ENCODE measurements around the gene CCDC191.

DNA sequence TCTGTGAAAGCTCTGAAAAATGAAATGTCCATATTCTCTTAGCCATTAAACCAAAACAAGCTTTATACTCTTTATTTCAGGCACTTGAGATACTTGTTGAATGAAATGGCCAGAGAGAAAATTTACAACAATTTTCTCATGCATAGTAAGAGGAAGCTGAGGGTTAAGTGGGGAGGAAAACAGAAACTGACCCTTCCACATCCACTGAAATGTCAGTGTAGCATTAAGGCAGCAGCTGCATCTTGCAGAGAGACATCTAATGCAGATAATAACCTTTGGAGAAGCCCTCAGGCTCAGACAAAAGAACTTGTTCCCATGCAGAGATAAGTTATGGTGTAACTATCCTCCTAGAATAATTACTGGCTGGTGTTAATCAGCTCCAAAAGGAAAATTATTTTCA is 74.5 kb downstream of the CCDC191 start:
- TF ChIP-seq, protein P1, sequence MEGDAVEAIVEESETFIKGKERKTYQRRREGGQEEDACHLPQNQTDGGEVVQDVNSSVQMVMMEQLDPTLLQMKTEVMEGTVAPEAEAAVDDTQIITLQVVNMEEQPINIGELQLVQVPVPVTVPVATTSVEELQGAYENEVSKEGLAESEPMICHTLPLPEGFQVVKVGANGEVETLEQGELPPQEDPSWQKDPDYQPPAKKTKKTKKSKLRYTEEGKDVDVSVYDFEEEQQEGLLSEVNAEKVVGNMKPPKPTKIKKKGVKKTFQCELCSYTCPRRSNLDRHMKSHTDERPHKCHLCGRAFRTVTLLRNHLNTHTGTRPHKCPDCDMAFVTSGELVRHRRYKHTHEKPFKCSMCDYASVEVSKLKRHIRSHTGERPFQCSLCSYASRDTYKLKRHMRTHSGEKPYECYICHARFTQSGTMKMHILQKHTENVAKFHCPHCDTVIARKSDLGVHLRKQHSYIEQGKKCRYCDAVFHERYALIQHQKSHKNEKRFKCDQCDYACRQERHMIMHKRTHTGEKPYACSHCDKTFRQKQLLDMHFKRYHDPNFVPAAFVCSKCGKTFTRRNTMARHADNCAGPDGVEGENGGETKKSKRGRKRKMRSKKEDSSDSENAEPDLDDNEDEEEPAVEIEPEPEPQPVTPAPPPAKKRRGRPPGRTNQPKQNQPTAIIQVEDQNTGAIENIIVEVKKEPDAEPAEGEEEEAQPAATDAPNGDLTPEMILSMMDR (conservative IDR thresholded peaks at IDR 0.05; ENCODE audit: low read depth, low read length): no peak
- TF ChIP-seq CEBPB (IDR thresholded peaks at IDR 0.05; ENCODE audit: low read depth, low read length) (no peak), SMC3 (IDR thresholded peaks at IDR 0.05; ENCODE audit: low read depth, low read length) (no peak), POLR2A (IDR thresholded peaks at IDR 0.05; ENCODE audit: low read depth, low read length) (no peak), CHD1 (IDR thresholded peaks at IDR 0.05; ENCODE audit: low read depth, low read length) (no peak), MAFK (IDR thresholded peaks at IDR 0.05; ENCODE audit: low read depth, low read length) (no peak)
